NT2/D1 (cell line): ENCODE measurements around the gene ZNF135.

Experiments used
- DNase-seq: peaks from one replicate; pipeline ENCODE4 v3.0.0-alpha.2; 2011; ENCODE audit warnings: low read depth, low spot score
- H3K27me3 ChIP-seq: 2 replicates; pipeline ENCODE4 v1.6.0; 2011; ENCODE audit warnings: mild to moderate bottlenecking; ENCODE audit not compliant: insufficient read length, insufficient read depth
- H3K36me3 ChIP-seq: 2 replicates; pipeline ENCODE4 v1.6.1; 2011; ENCODE audit warnings: mild to moderate bottlenecking, low read length, mixed read lengths; ENCODE audit not compliant: insufficient read depth, insufficient read length
- H3K4me1 ChIP-seq: 2 replicates; pipeline ENCODE4 v1.5.1; 2011; ENCODE audit not compliant: insufficient read depth, insufficient read length
- H3K4me3 ChIP-seq: 2 replicates; pipeline ENCODE4 v1.5.1; 2011; ENCODE audit warnings: low read depth; ENCODE audit not compliant: insufficient read length
- H3K9ac ChIP-seq: 2 replicates; pipeline ENCODE4 v1.6.0; 2011; ENCODE audit warnings: low read depth; ENCODE audit not compliant: insufficient read length
- H3K9me3 ChIP-seq: 2 replicates; pipeline ENCODE4 v1.5.1; 2011; ENCODE audit warnings: mild to moderate bottlenecking, low read length; ENCODE audit not compliant: insufficient read depth
- SUZ12 ChIP-seq: IDR thresholded peaks from 2 replicates; pipeline ENCODE4 v1.6.1; 2011; ENCODE audit not compliant: insufficient read length, insufficient read depth; ENCODE audit errors: extremely low read depth
- YY1 ChIP-seq: IDR thresholded peaks from 2 replicates; pipeline ENCODE4 v1.6.1; 2011; ENCODE audit not compliant: insufficient read length, insufficient read depth
- ZNF274 ChIP-seq: IDR thresholded peaks from 2 replicates; pipeline ENCODE4 v1.6.1; 2011; ENCODE audit warnings: mild to moderate bottlenecking, low read depth, low read length

Gene ZNF135

GRCh38 chr19:58086825-58087710 is 28.0 kb downstream of the ZNF135 start:
- Histone ChIP-seq H3K4me1 (peaks cover 5% of the 10 kb centered on the region), H3K36me3 (peaks cover 53% of the 10 kb centered on the region)

GRCh38 chr19:58088521-58089052 is 29.5 kb downstream of the ZNF135 start:
- Histone ChIP-seq H3K9ac (no peak overlapping the region), H3K4me3 (no peak overlapping the region), H3K36me3 (peaks cover 61% of the 10 kb centered on the region), H3K4me1 (peaks cover 5% of the 10 kb centered on the region), H3K27me3 (no peaks in the 10 kb centered on the region), H3K9me3 (no peaks in the 10 kb centered on the region)
- no peak for DNase-seq
- no peak for TF ChIP-seq SUZ12

More at GRCh38 chr19:58086825-58087710, 28.0 kb downstream of the ZNF135 start:
- Histone ChIP-seq H3K9me3 (no peaks in the 10 kb centered on the region), H3K9ac (no peak overlapping the region), H3K4me3 (no peak overlapping the region), H3K27me3 (no peaks in the 10 kb centered on the region)
- DNase-seq = no peak
- no peak for TF ChIP-seq SUZ12
- TF ChIP-seq YY1 = no peak
- no peak for TF ChIP-seq ZNF274

GRCh38 chr19:58089846-58090245 is 30.8 kb downstream of the ZNF135 start:
- peaks cover 52% of the 10 kb centered on the region for H3K36me3 ChIP-seq
- H3K4me1 ChIP-seq = peaks cover 5% of the 10 kb centered on the region
- no peak for TF ChIP-seq ZNF274
- no peak for TF ChIP-seq YY1
- TF ChIP-seq SUZ12 = no peak
- no peak for DNase-seq
- no peaks in the 10 kb centered on the region for H3K27me3 ChIP-seq
- H3K4me3 ChIP-seq = no peak overlapping the region
- H3K9ac ChIP-seq = no peak overlapping the region
- H3K9me3 ChIP-seq = no peaks in the 10 kb centered on the region

GRCh38 chr19:58091251-58091995 is 32.3 kb downstream of the ZNF135 start:
- DNase-seq = no peak
- H3K9ac ChIP-seq = no peak overlapping the region
- no peaks in the 10 kb centered on the region for H3K27me3 ChIP-seq
- peaks cover 6% of the 10 kb centered on the region for H3K4me1 ChIP-seq
- H3K36me3 ChIP-seq = peaks cover 48% of the 10 kb centered on the region
- H3K9me3 ChIP-seq = no peaks in the 10 kb centered on the region
- TF ChIP-seq ZNF274 = no peak
- no peak for TF ChIP-seq YY1
- no peak for TF ChIP-seq SUZ12
- H3K4me3 ChIP-seq = no peak overlapping the region

GRCh38 chr19:58093071-58093470 is 34.0 kb downstream of the ZNF135 start:
- TF ChIP-seq SUZ12 (no peak), YY1 (no peak), ZNF274 (no peak)
- Histone ChIP-seq H3K9me3 (no peaks in the 10 kb centered on the region), H3K9ac (no peak overlapping the region), H3K27me3 (no peaks in the 10 kb centered on the region), H3K4me1 (peaks cover 12% of the 10 kb centered on the region), H3K36me3 (peaks cover 39% of the 10 kb centered on the region), H3K4me3 (no peak overlapping the region)
- DNase-seq = no peak

GRCh38 chr19:58095328-58095727 is 36.2 kb downstream of the ZNF135 start:
- H3K9ac ChIP-seq = no peak overlapping the region
- no peaks in the 10 kb centered on the region for H3K27me3 ChIP-seq
- H3K36me3 ChIP-seq = peaks cover 28% of the 10 kb centered on the region
- TF ChIP-seq ZNF274 = no peak
- TF ChIP-seq YY1 = no peak
- no peak for TF ChIP-seq SUZ12
- H3K4me3 ChIP-seq = no peak overlapping the region
- peaks cover 12% of the 10 kb centered on the region for H3K4me1 ChIP-seq
- no peaks in the 10 kb centered on the region for H3K9me3 ChIP-seq
- no peak for DNase-seq

- H3K9ac ChIP-seq = peak overlapping the region; percentile 70
- TF ChIP-seq ZNF274 (no peak), SUZ12 (no peak), YY1 (no peak)
- H3K4me3 ChIP-seq = peak overlapping the region; percentile 48
- peaks cover 27% of the 10 kb centered on the region for H3K36me3 ChIP-seq
- H3K27me3 ChIP-seq = no peaks in the 10 kb centered on the region
- DNase-seq = no peak
- H3K9me3 ChIP-seq = peaks cover 4% of the 10 kb centered on the region; the same call in 1 of the 2 replicates
- peaks cover 8% of the 10 kb centered on the region for H3K4me1 ChIP-seq
Observed at GRCh38 chr19:58096884-58097283, 37.8 kb downstream of the ZNF135 start.
